ENCODE data around the gene S100A2. TPM values are rescaled to one million over a fixed set of nuclear protein-coding genes. Genes with fewer than 3 reads are reported as not detected.
A peak's percentile ranks its signal among the peaks of the same experiment; 100 is the strongest.

The S100A2 gene
- total RNA-seq, 2 donors from 2014 or later: 0.48 TPM; not detected in 1

DNA sequence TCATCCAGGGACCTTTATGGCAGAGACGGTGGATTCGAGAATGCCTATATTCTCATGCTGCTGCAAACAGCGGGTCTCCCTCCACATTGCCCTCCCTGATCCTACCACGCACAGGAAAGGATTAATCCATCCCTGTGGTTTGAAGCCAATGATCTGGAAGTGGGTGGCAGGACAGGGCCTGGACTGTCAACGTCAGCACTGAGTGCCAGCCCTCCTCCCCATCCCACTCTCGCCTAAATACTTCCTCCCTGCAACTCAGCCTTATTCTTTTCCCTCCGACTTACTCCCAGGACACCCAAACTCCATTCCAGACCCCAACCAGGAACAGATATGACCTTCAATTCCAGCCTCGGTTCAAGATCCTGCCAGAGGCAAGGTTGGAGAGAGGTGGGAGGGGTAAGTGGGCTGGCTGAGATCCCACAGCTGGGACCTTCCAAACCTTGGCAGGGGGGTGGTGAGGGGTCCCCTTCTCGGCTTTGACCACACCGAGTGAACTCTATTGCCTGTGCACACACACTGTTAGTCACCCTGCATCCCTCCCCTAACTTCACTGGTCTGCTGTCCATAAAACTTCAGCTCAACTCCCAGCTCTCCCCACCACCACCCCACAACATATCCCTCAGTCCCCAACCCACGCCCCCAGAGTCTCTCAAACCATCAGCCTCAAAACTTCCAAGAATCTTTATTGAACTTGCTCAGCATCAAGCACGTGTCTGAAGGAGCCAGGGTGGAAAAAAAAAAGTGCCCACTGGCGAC lies 22.5 kb downstream of the S100A2 start:
- DNase-seq (ENCODE audit: low spot score): no peak
- ATAC-seq: no peak
- peak overlapping the region; percentile 86 to 94 for H3K27ac Mint-ChIP-seq
- H3K4me3 Mint-ChIP-seq: no peak overlapping the region
- peaks cover 64 to 65% of the 10 kb centered on the region in 2 donors for H3K4me1 Mint-ChIP-seq (ENCODE audit: low read depth in 2 of 2)
- no peaks in the 10 kb centered on the region for H3K27me3 Mint-ChIP-seq
- H3K36me3 Mint-ChIP-seq: no peaks in the 10 kb centered on the region
- no peaks in the 10 kb centered on the region for H3K9me3 Mint-ChIP-seq

DNA sequence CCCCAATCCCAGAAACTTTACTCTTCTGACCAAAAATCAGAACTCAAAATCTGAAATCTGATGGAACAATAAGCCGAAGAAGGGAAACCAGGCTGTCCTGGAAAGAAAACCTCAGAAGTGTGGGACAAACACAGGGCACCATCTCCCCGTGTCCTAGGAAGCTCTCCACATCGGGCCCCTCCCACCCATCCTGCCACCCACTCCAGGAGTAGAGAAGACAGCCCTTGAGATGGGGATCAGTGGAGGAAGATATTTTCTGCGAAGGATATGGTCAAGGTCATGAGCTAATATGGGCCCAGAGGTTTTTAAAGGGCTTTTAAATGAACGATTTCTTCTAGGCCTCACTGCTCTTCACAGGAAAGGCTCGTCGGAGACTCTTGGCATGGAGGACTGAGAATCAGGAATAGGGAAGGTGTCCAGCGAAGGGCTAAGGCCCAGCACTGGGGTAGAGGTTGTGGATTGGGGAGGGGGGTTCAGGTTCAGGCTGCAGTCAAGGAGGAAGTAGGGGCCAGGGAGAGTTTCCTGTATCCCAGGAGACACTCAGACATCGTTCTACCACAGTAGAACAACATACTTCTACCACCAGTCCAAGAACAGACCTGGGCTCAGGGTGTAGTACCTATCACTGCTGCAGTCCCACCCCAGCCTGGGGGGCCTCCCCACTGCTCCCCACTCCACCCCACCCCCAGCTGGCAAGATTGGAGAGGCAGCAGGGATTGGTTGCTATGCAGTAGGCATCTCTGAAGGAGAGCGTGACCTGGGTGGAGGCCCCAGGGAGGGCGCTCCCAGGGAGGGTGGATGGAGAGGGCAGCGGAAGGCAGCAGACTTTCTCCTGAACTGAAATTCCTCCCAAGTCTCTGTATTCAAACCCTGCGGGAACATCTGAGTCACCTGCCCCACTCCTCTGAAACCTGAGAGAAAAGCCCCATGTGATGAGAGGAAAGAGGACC lies 23.7 kb downstream of the S100A2 start:
- Mint-ChIP-seq H3K36me3 (no peaks in the 10 kb centered on the region), H3K9me3 (no peaks in the 10 kb centered on the region), H3K4me3 (peak overlapping the region; percentile 50), H3K27me3 (no peaks in the 10 kb centered on the region), H3K4me1 (ENCODE audit: low read depth in 2 of 2) (peaks cover 64 to 66% of the 10 kb centered on the region in 2 donors), H3K27ac (peak overlapping the region; percentile 86 to 95)
- DNase-seq (ENCODE audit: low spot score): no peak
- ATAC-seq: no peak

DNA sequence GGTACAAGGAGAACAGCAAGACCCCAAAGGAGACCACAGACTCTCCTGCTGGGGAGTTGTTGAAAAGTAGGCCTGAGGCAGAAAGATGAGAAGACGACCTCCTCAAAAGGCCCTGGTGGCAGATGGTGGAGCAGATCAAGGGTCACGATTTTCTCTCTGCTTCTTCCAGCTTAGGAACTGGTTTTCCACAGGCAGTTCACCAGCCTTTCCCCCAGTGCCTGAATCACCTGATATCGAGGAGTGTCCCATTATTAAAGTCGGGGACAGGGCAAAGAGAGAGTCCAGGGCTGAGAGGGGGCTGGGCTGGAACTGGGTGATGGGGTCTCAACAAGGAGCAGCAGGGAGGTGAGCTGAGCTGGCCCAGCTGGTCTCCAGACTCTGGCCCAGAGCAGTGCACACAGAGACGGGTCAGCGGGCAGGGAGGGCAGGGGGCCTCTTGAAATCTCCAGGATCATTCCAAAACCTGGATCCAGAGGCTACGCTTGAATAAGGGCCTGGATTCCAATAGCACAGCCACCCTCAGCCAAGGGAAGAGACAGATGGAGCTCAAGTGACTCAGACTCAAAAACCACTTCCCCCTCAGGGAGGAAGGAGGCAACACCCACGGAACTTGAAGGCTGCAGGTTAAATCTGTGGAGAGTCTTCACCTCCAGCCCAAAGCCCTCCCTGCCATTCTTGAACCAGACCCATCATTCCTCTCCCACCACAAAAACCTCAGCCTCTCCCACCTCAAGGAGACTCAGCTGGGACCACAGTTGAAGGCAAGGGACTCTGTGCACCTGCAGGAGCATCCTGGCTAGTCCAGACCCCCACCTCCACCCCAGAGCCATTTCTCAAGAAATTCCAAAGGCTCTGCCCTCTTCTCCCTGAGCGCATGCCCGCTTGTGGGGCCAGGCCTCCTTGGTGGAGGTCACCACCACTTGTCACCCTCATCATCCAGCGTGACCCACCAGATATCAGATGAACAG lies 25.0 kb downstream of the S100A2 start, which contains the start of gene S100A5:
TSS of gene S100A5 (minus strand) at position 541 of the 968 bp plus-strand sequence. CDS start 743 bp downstream, outside the sequence.
- Mint-ChIP-seq H3K4me1 (ENCODE audit: low read depth in 2 of 2) (peaks cover 66% of the 10 kb centered on the region in 2 donors), H3K9me3 (no peaks in the 10 kb centered on the region), H3K4me3 (peak within 1 kb of the TSS; percentile 53), H3K27me3 (no peaks in the 10 kb centered on the region), H3K27ac (peak within 1 kb of the TSS; percentile 86 to 95), H3K36me3 (no peaks in the 10 kb centered on the region)
- DNase-seq (ENCODE audit: low spot score): no peak
- ATAC-seq: no peak

DNA sequence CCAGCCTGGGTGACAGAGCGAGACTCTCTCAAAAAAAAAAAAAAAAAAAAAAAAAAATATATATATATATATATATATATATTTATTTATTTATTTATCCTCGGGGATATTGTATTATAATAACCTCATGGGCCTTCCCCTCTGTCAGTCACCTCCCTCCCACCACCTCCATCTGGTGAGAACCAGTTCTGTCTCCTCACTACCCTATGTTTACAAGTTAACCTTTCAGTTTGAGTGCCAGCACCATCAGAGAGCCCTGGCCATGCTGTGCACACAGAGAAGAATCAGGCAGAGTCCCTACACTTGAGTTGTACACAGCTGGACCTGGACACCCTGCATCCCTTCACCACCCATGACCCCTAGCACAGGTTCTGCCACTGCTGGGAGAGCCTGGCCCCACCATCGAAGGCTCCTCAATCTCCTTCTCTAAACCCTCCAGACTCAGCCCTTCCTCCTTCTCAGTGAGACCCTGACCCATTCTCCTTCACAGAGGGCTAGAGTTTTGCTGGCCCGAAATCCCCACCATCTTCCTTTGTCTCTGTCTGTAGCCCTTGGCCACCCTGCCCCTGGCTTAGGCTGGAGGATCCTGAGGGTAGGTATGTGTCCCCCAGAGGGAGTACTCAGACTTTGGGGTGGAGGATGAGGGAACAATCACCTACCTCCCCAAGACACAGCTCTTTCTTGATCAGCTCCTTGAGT lies 26.1 kb downstream of the S100A2 start:
- Mint-ChIP-seq H3K9me3 (no peaks in the 10 kb centered on the region), H3K27ac (peak overlapping the region; percentile 86 to 95), H3K27me3 (no peaks in the 10 kb centered on the region), H3K36me3 (no peaks in the 10 kb centered on the region), H3K4me1 (ENCODE audit: low read depth in 2 of 2) (peaks cover 63% of the 10 kb centered on the region in 2 donors), H3K4me3 (peak overlapping the region; percentile 53)
- no peak for ATAC-seq
- DNase-seq (ENCODE audit: low spot score): no peak

DNA sequence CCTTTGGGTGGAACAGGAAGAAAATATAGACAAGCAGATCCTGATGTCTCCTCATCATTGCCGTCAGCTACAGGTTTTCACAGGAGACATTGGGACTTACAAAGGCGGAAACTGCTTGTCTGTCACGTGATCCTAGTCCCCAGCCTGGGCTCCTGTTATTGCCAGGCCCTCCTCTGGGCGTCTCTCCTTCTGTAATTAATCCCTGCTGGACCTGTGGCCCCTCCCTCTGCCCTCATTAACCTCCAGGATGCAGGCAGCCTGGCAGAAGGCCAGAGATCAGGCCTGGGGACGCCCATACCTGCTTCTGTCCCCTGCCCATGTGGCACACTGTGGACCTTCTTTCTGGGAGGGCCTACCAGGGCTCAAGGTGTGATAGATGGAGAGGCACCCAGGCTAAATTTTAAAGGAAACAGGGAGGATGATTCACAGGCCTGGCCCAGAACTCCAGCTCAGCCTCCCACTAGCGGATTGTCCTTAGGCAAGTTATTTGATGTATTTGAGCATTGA lies 27.3 kb downstream of the S100A2 start:
- DNase-seq (ENCODE audit: low spot score): no peak
- Mint-ChIP-seq H3K4me3 (no peak overlapping the region), H3K27ac (no peak overlapping the region), H3K27me3 (no peaks in the 10 kb centered on the region), H3K36me3 (no peaks in the 10 kb centered on the region), H3K9me3 (no peaks in the 10 kb centered on the region), H3K4me1 (ENCODE audit: low read depth in 2 of 2) (peaks cover 64 to 69% of the 10 kb centered on the region in 2 donors)
- ATAC-seq: no peak

DNA sequence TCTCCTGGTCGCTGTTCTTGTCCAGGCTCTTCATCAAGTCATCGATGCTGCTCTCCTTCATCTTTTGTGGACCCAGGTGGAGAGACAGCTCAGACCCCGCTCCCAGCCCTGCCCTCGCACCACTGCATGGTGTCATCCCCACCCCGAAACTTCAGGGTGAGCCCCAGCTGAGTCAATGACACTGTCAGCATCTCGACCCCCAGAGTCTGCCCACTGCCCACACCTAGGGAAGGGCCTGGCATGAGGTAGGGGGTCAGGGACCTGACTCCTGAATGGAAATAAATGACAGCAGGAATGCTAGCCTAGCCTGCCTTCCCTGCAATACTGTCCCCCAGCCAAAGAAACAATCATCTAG lies 28.3 kb downstream of the S100A2 start:
- no peaks in the 10 kb centered on the region for H3K27me3 Mint-ChIP-seq
- H3K9me3 Mint-ChIP-seq: no peaks in the 10 kb centered on the region
- no peaks in the 10 kb centered on the region for H3K36me3 Mint-ChIP-seq
- ATAC-seq (no peak), DNase-seq (ENCODE audit: low spot score) (no peak)
- peaks cover 64 to 69% of the 10 kb centered on the region in 2 donors for H3K4me1 Mint-ChIP-seq (ENCODE audit: low read depth in 2 of 2)
- H3K4me3 Mint-ChIP-seq: peak overlapping the region; percentile 6
- peak overlapping the region in 1 of 2 donors; percentile 95 for H3K27ac Mint-ChIP-seq

DNA sequence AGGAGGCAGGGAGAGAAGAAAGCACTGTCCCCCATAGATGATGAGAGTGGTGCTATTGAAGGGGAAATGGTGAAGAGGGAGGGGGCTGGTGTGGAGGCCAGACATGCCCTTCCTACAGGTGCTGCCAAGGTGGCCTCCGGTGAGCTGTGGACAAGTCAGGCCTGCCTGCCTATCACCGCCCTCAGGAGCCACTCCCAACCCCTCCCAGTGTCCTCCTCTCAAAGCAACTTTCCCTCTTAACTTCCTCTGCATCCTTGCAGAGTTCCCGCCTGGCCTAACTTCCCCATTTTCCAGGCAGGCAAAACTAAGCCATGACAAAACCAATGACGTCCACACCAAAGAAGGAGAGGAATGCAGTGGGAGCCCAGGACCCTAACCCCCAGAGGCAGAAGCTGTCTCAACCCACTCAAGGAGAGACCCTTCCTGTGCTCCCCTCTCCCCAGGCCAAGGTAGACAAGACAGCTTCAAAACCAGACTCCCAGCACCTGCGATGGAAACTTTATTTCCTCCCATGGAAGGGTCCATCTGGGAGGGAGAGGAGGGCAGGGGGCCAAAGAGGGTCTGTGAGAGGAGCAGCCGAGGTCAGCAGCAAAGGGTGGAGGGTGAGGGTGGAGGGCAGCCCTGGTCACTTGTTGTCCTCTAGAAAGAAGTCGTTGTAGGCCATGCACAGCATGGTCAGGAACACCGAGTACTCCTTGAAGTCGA lies 28.8 kb downstream of the S100A2 start:
- H3K4me3 Mint-ChIP-seq: peak overlapping the region; percentile 93
- no peaks in the 10 kb centered on the region for H3K27me3 Mint-ChIP-seq
- H3K9me3 Mint-ChIP-seq: no peaks in the 10 kb centered on the region
- peaks cover 68 to 72% of the 10 kb centered on the region in 2 donors for H3K4me1 Mint-ChIP-seq (ENCODE audit: low read depth in 2 of 2)
- no peaks in the 10 kb centered on the region for H3K36me3 Mint-ChIP-seq
- ATAC-seq: no peak
- DNase-seq (ENCODE audit: low spot score): no peak
- H3K27ac Mint-ChIP-seq: peak overlapping the region; percentile 93 to 95

DNA sequence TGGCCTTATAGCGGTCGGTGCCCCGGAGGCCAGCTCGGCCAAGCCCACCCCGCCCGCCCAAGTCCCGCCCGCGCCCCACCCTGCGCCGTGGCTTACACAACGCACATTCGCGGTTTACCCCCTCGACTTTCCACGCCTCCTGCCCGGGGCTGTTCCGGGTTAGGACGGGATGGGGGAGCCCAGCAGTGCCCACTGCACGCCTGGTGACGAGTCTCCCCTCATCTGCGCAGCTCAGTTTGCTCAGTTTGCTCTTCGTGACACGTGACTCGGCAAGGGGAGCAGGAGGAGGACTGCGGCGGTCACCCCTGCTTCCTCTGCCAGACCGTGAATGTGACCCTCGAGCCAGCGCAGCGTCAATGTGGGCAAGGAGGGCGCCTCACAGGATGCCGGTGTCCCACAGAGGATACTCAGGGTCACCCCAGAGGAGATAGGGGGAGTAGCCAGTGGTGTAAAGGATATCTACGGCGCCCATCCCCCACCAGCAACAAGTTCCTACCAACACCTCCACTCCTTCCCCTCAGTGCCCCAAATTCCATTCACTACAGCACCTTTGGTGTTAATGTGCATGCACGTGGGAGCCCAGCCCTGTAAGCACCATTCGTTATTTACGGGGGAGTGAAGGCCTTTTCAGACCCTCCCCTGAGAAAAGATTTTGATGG lies 29.5 kb downstream of the S100A2 start:
- Mint-ChIP-seq H3K27me3 (no peaks in the 10 kb centered on the region), H3K4me1 (ENCODE audit: low read depth in 2 of 2) (peaks cover 65 to 72% of the 10 kb centered on the region in 2 donors), H3K36me3 (no peaks in the 10 kb centered on the region), H3K4me3 (peak overlapping the region; percentile 93), H3K9me3 (no peaks in the 10 kb centered on the region), H3K27ac (peak overlapping the region; percentile 93 to 95)
- ATAC-seq (peak; percentile 88 to 92), DNase-seq (ENCODE audit: low spot score) (peak; percentile 91)

DNA sequence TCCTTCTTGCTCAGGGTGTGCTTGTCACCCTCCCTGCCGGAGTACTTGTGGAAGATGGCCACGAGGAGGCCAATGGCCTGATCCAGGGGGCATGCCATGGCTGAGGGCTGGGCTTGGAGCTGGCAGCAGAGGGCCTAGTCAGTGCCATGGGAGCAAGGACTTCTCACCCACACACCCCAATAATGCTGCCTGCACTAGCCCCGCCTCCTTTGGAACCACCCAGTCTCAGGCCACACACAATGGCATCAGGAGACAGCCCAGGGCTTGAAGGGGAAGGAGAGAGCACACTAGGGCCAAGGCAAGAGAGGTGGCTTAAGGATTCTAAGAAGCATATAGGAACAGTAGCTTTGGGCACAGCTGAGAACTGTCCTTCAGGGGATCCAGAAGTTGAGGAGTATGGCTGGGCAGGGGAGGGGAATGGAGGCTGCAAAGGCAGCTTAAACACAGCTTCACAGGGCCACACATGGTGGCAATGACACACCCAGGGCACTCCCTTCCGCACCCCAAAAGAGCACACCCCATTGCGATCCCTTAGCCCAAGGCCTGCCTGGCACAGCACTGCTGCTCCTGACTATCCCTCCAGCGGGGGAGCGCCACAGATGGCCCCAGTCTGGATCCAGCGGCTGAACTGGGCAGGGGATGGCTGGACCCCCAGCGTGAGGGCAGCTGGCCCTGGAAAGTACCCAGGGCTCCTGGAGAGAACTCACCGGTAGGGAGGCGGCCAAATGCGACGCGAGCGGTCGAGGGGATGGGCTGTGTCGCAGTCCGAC lies 30.2 kb downstream of the S100A2 start, which contains the start of gene S100A6:
TSS of gene S100A6 (minus strand) at position 750 of the 770 bp plus-strand sequence. CDS start at position 98, 652 bp downstream.
- Mint-ChIP-seq H3K27me3 (no peaks in the 10 kb centered on the region), H3K4me1 (ENCODE audit: low read depth in 2 of 2) (peaks cover 62 to 70% of the 10 kb centered on the region in 2 donors), H3K4me3 (peak within 1 kb of the TSS; percentile 93), H3K36me3 (no peaks in the 10 kb centered on the region), H3K9me3 (no peaks in the 10 kb centered on the region), H3K27ac (peak within 1 kb of the TSS; percentile 93 to 95)
- ATAC-seq (peak in 1 of 2 donors; percentile 35), DNase-seq (ENCODE audit: low spot score) (no peak)

DNA sequence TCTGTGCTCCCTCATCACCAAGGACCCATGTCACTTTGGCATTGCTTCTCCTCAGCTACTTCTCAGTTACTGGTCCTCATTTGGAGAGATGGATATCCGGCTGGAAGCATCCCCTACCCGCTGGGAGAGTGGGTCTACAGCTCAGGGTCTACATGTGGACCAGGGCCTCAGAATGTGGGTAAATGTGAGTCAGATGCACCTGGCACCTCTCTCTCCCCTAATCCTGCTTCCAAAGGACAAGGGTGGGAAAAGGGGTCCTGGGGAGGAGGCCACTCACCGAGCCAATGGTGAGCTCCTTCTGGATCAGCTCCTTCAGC lies 30.8 kb downstream of the S100A2 start:
- Mint-ChIP-seq H3K9me3 (no peaks in the 10 kb centered on the region), H3K4me3 (peak overlapping the region; percentile 93), H3K27me3 (no peaks in the 10 kb centered on the region), H3K4me1 (ENCODE audit: low read depth in 2 of 2) (peaks cover 56 to 64% of the 10 kb centered on the region in 2 donors), H3K36me3 (no peaks in the 10 kb centered on the region), H3K27ac (peak overlapping the region; percentile 93 to 95)
- ATAC-seq: no peak
- no peak for DNase-seq (ENCODE audit: low spot score)

DNA sequence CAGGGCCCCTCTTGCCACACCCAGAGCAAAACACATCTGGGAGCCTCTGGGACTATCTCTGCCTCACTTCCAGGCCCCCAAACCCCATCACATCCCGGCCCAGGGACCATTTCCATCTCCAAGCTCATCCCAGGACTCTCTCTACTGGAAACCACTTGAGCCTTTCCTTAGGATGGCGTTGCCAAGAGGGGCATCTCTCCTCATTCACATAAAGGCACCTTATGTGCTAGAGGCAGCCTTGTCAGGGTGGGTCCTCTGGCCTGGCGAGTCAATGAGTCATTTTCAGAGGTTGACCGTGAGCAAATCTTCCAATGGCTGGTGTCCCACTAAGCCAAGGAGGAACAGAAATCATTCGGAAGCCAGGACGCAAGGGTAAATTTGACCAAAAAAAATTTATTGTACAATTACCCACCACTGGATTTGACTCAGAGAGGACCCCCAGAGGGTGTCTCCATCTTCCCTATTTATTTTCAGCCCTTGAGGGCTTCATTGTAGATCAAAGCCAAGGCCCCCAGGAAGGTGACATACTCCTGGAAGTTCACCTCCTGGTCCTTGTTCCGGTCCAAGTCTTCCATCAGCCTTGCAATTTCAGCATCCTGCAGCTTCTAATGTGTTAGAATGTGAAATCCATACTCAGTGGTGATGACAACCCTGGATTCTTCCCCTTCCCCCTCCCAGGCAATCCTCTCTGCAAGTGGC lies 31.3 kb downstream of the S100A2 start:
- no peaks in the 10 kb centered on the region for H3K27me3 Mint-ChIP-seq
- no peak for DNase-seq (ENCODE audit: low spot score)
- peak overlapping the region; percentile 93 for H3K4me3 Mint-ChIP-seq
- ATAC-seq: no peak
- H3K4me1 Mint-ChIP-seq (ENCODE audit: low read depth in 2 of 2): peaks cover 51 to 59% of the 10 kb centered on the region in 2 donors
- H3K27ac Mint-ChIP-seq: peak overlapping the region; percentile 93 to 95
- H3K9me3 Mint-ChIP-seq: no peaks in the 10 kb centered on the region
- H3K36me3 Mint-ChIP-seq: no peaks in the 10 kb centered on the region

Data from natural killer cell treated with Interleukin-12 subunit alpha and Interleukin-12 subunit beta and Interleukin-15 and Interleukin-18, amount 100 ng/mL, for 72 hours (primary cell).